Right lobe of liver (tissue), 6 donors: ENCODE data around the gene IRF8. TPM values are rescaled to one million over a fixed set of nuclear protein-coding genes. Genes with fewer than 3 reads are reported as not detected.

Source experiments
- ATAC-seq, 4 donors: fragments of 200-7000 bp; cut with Tn5 transposase; one replicate each; pipeline ENCODE4 v1.9.1; 2020; ENCODE audit warnings: mild to moderate bottlenecking in 4 of 4, moderate library complexity in 4 of 4
- DNase-seq, 3 donors: peaks; one replicate each; pipeline ENCODE4 v3.0.0-alpha.2; 2020
- H3K27ac ChIP-seq, 3 donors: fragments of 200-600 bp; one replicate each; pipeline ENCODE4 v1.8.0; 2022
- H3K27me3 ChIP-seq, 2 donors: fragments of 200-600 bp; one replicate each; pipeline ENCODE4 v1.8.0; 2022
- H3K36me3 ChIP-seq, 4 donors: fragments of 200-600 bp; sonication (generic) in 1 of 4; one replicate each; pipeline versions ENCODE4 v1.5.1 to v1.8.0; 2017 to 2022; ENCODE audit warnings: control low read depth in 1 of 4
- H3K4me1 ChIP-seq, 4 donors: fragments of 200-600 bp; sonication (generic) in 1 of 4; one replicate each; pipeline versions ENCODE4 v1.5.1 to v1.8.0; 2017 to 2022; ENCODE audit warnings: control low read depth in 1 of 4
- H3K4me3 ChIP-seq, 3 donors: fragments of 200-600 bp; one replicate each; pipeline ENCODE4 v1.8.0; 2022
- H3K9me3 ChIP-seq, 4 donors: fragments of 200-600 bp; sonication (generic) in 1 of 4; one replicate each; pipeline versions ENCODE4 v1.5.1 to v1.8.0; 2017 to 2022; ENCODE audit warnings: control low read depth in 1 of 4
- POLR2A ChIP-seq: fragments of 450-650 bp; IDR thresholded peaks from one replicate; pipeline ENCODE4 v1.6.1; 2017; ENCODE audit warnings: antibody characterized with exemption, mild to moderate bottlenecking
- WGBS: methylation state at CpG from one replicate; pipeline ENCODE4 v1.1.6; 2018; ENCODE audit warnings: low coverage, low lambda C conversion rate; ENCODE audit not compliant: insufficient coverage; ENCODE audit errors: missing lambda C conversion rate; 5-methylcytosine and 5-hydroxymethylcytosine counted together
- intact Hi-C, 2 donors: fragments of 100-400 bp; cut with DNase I; formaldehyde crosslinking; loops; one replicate each; pipeline versions ENCODE4 v1.11.2 to v1.14.1; 2022
- total RNA-seq, 6 experiments: library from RNA; depleted of rRNA in 2 of 6; stranded (reverse); fragments of >200 nt in 2 of 6; fragmentation: NEBNext Ultra II Directional in 3 of 6; extraction: Animal tissue kit (Norgen Biotek cat#: 25700) in 3 of 6; gene quantifications; one replicate each; pipeline versions ENCODE4 v1.1.0 to v1.2.4, GENCODE V29; 2016 to 2023
- TF ChIP-seq, protein P1 (sequence below), 4 donors: fragments of 200-600 bp in 3 of 4; fragments of 450-650 bp in 1 of 4; IDR thresholded peaks; one replicate each; pipeline versions ENCODE4 v1.5.1 to v1.8.0; 2016 to 2022; ENCODE audit warnings: antibody characterized with exemption in 4 of 4, mild to moderate bottlenecking in 2 of 4
- donor health status: DM: no; HTN: yes; CAD: no.
- donor health status: DM: no; HTN: no; CAD: no.
- donor health status: DM: no; HTN: no; CAD: no.
- donor health status: DM: no; HTN: yes; CAD: no.
- donor health status: DM: no; HTN: yes; CAD: no.

Gene IRF8
- total RNA-seq, 6 experiments from 2014 or later = 4.8 to 19.6 (median 14.6) TPM

DNA sequence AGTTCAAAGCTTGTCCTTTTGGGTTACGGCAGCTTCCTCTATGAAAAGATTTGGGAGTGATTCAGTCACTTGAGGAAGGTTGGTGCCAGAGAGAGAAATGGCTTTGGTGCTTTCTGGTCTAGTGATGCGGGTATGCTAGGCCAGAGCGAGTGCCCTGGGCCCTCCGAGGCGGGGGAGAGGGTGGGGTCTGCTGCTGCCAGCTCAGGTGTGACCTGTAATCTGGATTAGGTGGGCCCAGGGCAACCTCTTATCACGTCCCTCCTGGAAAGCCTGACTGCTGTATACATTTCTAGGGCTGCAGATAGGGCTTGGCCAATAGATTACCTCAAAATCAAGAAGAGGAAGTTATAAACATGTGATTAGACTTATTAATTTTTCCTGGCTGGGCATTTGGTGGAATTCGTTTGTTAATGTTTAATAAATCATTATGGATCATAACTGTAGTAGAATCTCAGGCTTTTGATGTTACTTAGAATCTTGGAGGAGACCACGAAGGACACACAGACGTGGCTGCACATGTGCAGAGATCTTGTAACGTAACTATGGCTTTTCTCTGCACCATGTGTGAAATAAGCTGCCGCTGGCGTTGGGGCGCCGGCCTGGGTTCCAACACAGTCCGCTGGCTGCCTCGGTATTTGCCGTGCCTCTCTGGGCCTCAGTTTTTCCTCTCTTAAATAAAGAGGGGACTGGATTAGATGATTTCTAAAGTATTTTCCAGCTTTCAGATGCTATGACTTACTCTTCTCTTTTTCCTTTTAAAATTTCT is 1.2 kb downstream of the IRF8 start:
- DNase-seq (no peak), ATAC-seq (no peak)
- no peak for TF ChIP-seq POLR2A
- intact Hi-C loops = no loop called here
- H3K36me3 ChIP-seq = peaks cover 0 to 9% (median 0%) of the 10 kb centered on the region in 4 donors
- H3K4me1 ChIP-seq = peaks cover 0 to 26% (median 8%) of the 10 kb centered on the region in 4 donors
- peak overlapping the region; percentile 70 to 95 (median 90) for H3K27ac ChIP-seq
- WGBS = 53% methylated on average over 13 of the region's 17 CpGs
- H3K9me3 ChIP-seq = no peaks in the 10 kb centered on the region
- H3K27me3 ChIP-seq = no peaks in the 10 kb centered on the region
- H3K4me3 ChIP-seq = peak overlapping the region; percentile 67 to 78 (median 67)

DNA sequence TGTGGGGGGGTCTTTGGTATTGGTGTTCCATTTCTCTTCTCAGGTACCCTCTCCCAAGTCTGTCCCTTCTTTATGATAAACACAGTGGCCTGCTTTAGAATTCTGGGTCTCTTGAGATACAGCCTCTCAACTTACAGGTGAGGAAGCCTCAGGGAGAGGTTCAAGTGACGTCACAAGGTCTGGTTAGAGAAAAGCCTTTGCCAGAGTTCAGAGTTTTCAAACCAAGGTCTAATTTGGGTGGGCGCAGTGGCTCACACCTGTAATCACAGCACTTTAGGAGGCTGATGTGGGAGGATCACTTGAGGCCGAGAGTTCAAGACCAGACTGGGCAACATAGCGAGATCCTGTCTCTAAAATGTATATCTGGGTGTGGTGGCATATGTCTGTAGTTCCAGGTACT is 2.1 kb downstream of the IRF8 start:
- TF ChIP-seq, protein P1, sequence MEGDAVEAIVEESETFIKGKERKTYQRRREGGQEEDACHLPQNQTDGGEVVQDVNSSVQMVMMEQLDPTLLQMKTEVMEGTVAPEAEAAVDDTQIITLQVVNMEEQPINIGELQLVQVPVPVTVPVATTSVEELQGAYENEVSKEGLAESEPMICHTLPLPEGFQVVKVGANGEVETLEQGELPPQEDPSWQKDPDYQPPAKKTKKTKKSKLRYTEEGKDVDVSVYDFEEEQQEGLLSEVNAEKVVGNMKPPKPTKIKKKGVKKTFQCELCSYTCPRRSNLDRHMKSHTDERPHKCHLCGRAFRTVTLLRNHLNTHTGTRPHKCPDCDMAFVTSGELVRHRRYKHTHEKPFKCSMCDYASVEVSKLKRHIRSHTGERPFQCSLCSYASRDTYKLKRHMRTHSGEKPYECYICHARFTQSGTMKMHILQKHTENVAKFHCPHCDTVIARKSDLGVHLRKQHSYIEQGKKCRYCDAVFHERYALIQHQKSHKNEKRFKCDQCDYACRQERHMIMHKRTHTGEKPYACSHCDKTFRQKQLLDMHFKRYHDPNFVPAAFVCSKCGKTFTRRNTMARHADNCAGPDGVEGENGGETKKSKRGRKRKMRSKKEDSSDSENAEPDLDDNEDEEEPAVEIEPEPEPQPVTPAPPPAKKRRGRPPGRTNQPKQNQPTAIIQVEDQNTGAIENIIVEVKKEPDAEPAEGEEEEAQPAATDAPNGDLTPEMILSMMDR (IDR thresholded peaks at IDR 0.05) = no peak
- no peak for TF ChIP-seq POLR2A
- WGBS = 83% methylated on average over 3 of the region's 4 CpGs
- Histone ChIP-seq H3K36me3 (peaks cover 0 to 9% (median under 1%) of the 10 kb centered on the region in 4 donors), H3K27me3 (no peaks in the 10 kb centered on the region), H3K27ac (peak overlapping the region; percentile 13 to 95 (median 15)), H3K4me3 (peak overlapping the region in 1 of 3 donors; percentile 78), H3K4me1 (peaks cover 0 to 28% (median 8%) of the 10 kb centered on the region in 4 donors), H3K9me3 (no peaks in the 10 kb centered on the region)
- DNase-seq (no peak), ATAC-seq (no peak)
- intact Hi-C loops = no loop called here

DNA sequence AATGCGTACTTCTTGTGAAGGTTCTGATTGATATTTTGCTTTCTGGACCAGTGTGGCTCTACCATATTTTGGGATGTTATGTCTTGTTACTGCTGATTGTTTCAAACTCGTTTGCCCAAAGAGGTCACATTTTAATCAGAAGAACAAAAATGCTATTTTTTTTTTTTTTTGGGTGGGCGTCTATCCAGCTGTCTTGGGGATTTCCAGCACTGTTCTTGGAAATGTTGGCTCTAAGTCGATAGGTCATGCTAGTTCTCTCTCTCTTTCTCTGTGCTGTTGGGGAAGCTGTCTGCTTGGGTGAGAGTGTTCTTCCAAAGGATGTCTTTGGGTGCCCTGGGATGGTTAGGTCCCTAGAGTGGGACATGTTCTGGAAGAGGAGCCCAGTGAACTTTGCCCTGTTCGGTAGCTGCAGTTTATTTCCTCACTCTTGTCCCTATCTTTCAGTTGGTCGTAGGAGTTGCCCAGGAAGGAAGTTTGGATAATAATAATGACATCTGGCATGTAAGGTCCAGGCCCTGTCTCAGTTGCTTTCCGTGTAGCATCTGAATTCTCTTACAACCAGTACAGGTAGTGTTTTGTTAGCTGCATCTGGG is 2.9 kb downstream of the IRF8 start:
- no peak overlapping the region for H3K4me3 ChIP-seq
- H3K27me3 ChIP-seq = no peaks in the 10 kb centered on the region
- H3K27ac ChIP-seq = peak overlapping the region in 2 of 3 donors; percentile 10 to 95
- TF ChIP-seq POLR2A = no peak
- TF ChIP-seq, protein P1 (IDR thresholded peaks at IDR 0.05) = no peak
- 22% methylated on average over 7 of the region's 7 CpGs for WGBS
- H3K9me3 ChIP-seq = no peaks in the 10 kb centered on the region
- H3K4me1 ChIP-seq = peaks cover 0 to 35% (median 8%) of the 10 kb centered on the region in 4 donors
- intact Hi-C loops = no loop called here
- no peak for DNase-seq
- ATAC-seq = no peak
- H3K36me3 ChIP-seq = peaks cover 0 to 9% (median under 1%) of the 10 kb centered on the region in 4 donors

DNA sequence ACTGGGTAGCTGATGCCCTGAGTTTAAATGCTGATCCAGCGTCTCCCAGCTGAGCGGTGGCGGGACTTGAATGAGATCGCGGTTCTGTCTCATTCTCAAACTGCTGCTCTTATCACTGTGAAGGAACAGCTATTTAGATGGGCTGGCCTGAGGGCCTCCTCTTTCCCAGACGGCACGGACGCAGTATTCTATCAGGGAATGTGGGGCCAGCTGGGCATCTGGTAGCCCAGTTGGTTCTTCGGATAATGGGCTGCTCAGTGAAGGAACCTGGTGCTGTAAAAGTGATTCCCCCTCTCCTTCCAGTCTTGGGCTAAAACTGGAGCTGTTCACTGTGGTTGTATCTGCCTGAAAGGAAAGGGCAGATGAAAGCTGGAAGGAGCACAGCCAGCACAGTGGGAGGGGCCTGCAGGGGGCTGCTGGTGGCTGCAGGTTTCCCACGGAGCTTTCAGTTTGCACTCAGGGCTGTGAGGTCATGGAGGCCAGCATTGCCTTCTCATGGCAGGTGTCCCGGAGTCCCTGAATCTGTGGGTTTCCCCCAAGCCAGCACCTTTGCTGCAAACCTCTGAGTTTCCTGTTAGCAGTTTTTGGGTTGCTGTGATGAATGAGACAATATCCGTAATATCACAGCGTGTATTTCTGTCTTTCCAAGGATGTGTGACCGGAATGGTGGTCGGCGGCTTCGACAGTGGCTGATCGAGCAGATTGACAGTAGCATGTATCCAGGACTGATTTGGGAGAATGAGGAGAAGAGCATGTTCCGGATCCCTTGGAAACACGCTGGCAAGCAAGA is 3.6 kb downstream of the IRF8 start:
- 82% methylated on average over 14 of the region's 20 CpGs for WGBS
- intact Hi-C loops = no loop called here
- ATAC-seq = peak in 1 of 4 donors; percentile 11
- peaks cover 0 to 9% (median under 1%) of the 10 kb centered on the region in 4 donors for H3K36me3 ChIP-seq
- peak overlapping the region in 2 of 3 donors; percentile 10 to 95 for H3K27ac ChIP-seq
- no peaks in the 10 kb centered on the region for H3K9me3 ChIP-seq
- H3K27me3 ChIP-seq = no peaks in the 10 kb centered on the region
- no peak for DNase-seq
- H3K4me1 ChIP-seq = peaks cover 0 to 35% (median 8%) of the 10 kb centered on the region in 4 donors
- TF ChIP-seq, protein P1 (IDR thresholded peaks at IDR 0.05) = no peak
- no peak for TF ChIP-seq POLR2A
- no peak overlapping the region for H3K4me3 ChIP-seq
